Renal pelvis (tissue), 4 donors: ENCODE measurements around the gene COG5. TPM values are rescaled to one million over a fixed set of nuclear protein-coding genes. Genes with fewer than 3 reads are reported as not detected.

Source experiments
- DNase-seq: peaks from one replicate; pipeline ENCODE4 v3.0.0-alpha.2; 2013
- polyA plus RNA-seq, 3 donors: library from polyadenylated mRNA; unstranded; fragments of 120-200 nt; gene quantifications; one replicate each; pipeline ENCODE4 v1.2.1, GENCODE V29; 2013; ENCODE audit not compliant: insufficient read length in 3 of 3

Gene COG5
- polyA plus RNA-seq, 3 donors, result 29.9 to 31.4 (median 30.8) TPM

GRCh38 chr7:107190090-107190489 is 373.6 kb downstream of the COG5 start:
- no peak for DNase-seq

- no peak for DNase-seq
Measured at GRCh38 chr7:107187774-107188173, 375.9 kb downstream of the COG5 start.

- no peak for DNase-seq
Measured at GRCh38 chr7:107186240-107186639, 377.5 kb downstream of the COG5 start.

- no peak for DNase-seq
Measured at GRCh38 chr7:107185716-107186115, 378.0 kb downstream of the COG5 start.

- no peak for DNase-seq
Measured at GRCh38 chr7:107181172-107181571, 382.5 kb downstream of the COG5 start.

- no peak for DNase-seq
Measured at GRCh38 chr7:107180378-107180777, 383.3 kb downstream of the COG5 start.

GRCh38 chr7:107179326-107180164 is 384.2 kb downstream of the COG5 start:
- no peak for DNase-seq

GRCh38 chr7:107173691-107174406 is 389.9 kb downstream of the COG5 start:
- DNase-seq, result no peak

- no peak for DNase-seq
Measured at GRCh38 chr7:107173191-107173590, 390.5 kb downstream of the COG5 start.

GRCh38 chr7:107172276-107173032 is 391.3 kb downstream of the COG5 start:
- no peak for DNase-seq

- DNase-seq, result no peak
Measured at GRCh38 chr7:107171496-107171895, 392.2 kb downstream of the COG5 start.

- DNase-seq, result no peak
Measured at GRCh38 chr7:107170051-107170915, 393.4 kb downstream of the COG5 start.

- DNase-seq, result peak; percentile 96
Measured at GRCh38 chr7:107169120-107170050, 394.3 kb downstream of the COG5 start.

GRCh38 chr7:107168233-107169119 is 395.2 kb downstream of the COG5 start, which contains the start of gene HBP1:
TSS of gene HBP1 (plus strand) at chr7:107169003. CDS start at chr7:107179894, 10,891 bp downstream.
- peak; percentile 100 for DNase-seq

- DNase-seq, result peak; percentile 73
Measured at GRCh38 chr7:107167483-107168232, 396.1 kb downstream of the COG5 start.

GRCh38 chr7:107166736-107167426 is 396.8 kb downstream of the COG5 start:
- no peak for DNase-seq

- DNase-seq, result no peak
Measured at GRCh38 chr7:107165341-107165740, 398.4 kb downstream of the COG5 start.

GRCh38 chr7:107164092-107164491 is 399.6 kb downstream of the COG5 start:
- no peak for DNase-seq
